GM23248 (cell line): ENCODE measurements around the gene SYDE2.

Experiments used
- EZH2 ChIP-seq: fragments of 200-600 bp; sonication (generic); IDR thresholded peaks from 2 replicates; pipeline ENCODE4 v1.6.1; 2018; ENCODE audit warnings: antibody characterized with exemption, mild to moderate bottlenecking; ENCODE audit not compliant: insufficient read depth, poor library complexity, severe bottlenecking
- EZH2phosphoT487 ChIP-seq: fragments of 200-600 bp; sonication (generic); IDR thresholded peaks from 2 replicates; pipeline ENCODE4 v1.6.1; 2018; ENCODE audit warnings: antibody characterized with exemption, moderate library complexity, mild to moderate bottlenecking, low read depth; ENCODE audit not compliant: insufficient read depth

- TF ChIP-seq EZH2 (no peak), EZH2phosphoT487 (no peak)
These were observed 76.7 kb downstream of the SYDE2 start for GRCh38 chr1:85124091-85124490.
